ENCODE results near the gene DISP3.

The DISP3 gene

DNA sequence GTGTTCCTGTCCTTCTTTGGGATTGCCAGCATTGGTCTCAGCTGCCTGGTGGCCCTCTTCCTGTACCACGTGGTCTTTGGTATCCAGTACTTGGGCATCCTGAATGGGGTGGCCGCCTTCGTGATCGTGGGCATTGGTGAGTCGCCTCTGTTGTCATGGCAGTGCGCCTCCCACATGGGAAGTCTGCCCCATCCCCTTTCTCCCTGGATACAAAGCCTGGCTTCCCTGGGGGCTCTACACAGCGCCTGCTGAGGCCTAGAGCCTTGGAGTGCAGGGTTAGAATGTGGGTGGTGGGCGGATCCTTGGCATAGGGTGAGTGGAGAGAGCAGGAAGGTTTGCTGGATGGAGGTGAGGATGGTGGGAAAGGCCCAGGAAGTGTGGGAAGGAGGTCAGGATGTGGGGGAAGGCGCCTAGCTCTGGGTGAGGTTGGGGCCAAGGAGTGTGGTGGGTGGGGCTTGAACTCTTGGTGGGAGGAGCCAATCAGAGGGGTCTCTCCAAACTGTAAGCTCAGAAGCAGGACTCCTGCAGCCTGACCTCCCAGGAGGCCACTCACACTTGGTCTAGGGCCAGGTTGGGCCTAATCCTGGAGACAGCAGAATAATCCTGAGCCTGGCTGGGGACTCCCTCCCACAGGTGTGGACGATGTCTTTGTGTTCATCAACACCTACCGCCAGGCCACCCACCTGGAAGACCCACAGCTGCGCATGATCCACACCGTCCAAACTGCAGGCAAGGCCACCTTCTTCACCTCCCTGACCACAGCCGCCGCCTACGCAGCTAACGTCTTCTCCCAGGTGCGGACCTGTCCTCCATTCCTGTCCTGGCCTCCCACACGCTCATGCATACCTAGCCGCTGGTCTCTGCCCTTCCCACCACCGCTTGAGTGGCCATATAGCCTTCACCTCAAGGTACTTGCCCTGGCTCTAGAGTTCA, 36.7 kb downstream of the DISP3 start:
- DNase-seq (ENCODE audit: low spot score) (no peak), FAIRE-seq (peak; percentile 32)

DNA sequence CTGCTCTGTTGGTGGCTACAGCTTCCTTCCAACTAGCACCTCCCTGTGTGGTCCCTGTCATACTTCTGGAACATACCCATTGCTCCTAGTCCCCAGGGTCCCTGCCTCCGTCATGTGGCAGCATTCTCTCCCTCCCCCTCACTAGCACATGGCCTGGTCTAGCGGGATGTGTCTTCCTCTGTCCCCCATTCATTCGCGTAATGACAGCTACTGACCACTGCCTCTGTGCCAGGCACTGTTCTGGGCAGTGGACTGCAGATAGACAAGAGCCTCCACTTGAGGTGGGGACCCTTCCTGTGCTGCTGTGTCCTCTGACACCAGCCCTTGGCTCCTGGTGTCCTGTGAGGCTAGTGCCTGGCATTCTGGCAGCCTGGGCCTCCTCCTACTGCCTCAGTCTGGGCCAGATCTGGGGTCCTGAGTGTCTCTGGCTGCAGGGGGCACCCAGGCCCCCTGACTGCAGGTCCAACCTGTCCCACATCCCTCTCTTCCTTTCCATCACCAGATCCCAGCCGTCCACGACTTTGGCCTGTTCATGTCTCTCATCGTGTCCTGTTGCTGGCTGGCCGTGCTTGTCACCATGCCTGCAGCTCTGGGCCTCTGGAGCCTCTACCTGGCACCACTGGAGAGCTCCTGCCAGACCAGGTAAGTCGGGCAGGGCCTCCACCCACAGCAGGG, 38.1 kb downstream of the DISP3 start:
- DNase-seq (ENCODE audit: low spot score), result no peak
- no peak for FAIRE-seq

DNA sequence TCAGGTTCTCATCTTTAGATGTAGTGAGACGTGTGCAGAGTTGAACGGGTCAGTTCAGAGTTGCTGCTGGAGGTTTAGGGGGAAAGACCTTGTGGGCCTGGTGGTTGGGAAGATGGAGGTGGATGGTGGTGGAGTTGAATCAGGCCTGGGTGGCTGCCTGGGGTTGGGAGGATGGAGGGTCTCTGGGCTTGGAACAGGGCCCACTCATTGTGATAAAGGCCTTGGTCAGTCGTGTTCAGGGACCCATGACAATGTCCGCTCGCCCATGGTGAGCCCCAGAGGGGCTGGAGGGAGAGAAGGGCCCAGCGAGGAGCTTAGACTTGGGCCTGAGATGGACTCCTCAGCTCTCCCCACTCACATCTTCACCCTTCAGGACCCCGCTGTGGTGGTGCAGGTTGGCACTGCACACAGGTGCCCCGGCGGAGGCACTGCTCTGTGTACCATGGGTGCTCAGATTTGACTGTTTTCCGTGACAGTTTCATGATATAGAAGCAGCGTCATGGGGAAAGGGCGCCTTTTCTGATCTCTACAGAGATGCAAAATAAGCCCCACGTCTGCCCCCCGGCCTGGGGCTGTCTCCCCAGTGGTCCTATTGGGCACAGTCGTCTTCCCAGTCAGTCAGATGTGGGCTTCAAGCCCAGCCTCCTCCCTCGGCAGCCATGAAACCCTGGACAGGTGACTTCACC, 39.2 kb downstream of the DISP3 start:
- no peak for DNase-seq (ENCODE audit: low spot score)
- no peak for FAIRE-seq

DNA sequence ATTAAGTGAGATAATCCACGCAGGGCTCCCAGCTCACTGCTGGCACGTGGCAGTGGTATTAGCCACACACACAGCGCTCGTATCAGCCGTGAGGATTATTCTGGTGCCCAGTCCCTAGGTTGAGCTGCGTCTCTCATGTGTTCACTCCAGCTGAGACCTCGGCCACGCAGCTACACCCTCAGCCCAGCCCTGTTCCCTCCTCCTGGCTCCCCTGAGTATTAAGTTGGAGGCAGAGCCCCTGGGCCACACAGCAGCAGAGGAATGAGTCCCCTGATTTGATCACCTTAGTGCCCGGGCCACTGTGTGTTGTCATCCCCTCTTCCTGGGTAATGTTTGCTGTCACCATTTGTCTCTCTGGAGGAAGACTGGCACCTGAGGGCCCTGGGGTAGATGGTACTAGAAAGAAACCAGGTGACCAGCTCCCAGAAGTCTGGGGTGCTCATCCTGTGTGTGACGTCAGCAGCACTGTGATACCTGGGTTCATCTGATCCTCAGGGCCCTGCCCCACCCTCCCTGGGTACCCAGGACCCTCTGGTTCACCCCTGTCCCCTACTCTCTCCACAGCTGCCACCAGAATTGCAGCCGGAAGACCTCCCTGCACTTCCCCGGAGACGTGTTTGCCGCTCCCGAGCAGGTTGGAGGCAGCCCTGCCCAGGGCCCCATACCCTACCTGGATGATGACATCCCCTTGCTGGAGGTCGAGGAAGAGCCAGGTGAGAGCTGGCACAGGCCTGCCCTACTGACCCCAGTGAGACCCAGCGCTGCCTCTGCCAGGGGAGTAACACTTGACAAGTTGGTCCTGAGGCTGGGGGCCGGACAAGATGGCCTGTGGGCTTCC, 40.1 kb downstream of the DISP3 start:
- no peak for FAIRE-seq
- no peak for DNase-seq (ENCODE audit: low spot score)

DNA sequence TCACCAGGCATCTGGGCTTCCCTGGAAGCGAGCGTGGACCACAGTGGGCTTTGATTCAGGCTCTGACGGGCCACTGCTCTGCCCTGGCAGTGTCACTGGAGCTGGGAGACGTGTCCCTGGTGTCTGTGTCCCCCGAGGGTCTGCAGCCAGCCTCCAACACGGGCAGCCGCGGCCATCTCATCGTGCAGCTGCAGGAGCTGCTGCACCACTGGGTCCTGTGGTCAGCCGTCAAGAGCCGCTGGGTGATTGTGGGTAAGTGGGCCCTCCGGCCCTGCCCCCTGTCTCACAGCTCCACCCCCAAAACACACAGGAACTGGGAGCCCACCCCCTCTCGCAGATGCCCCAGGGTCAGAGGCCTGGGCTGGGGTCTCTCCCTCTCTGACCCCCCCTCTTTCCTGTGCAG, 40.7 kb downstream of the DISP3 start:
- FAIRE-seq, result no peak
- DNase-seq (ENCODE audit: low spot score), result no peak

DNA sequence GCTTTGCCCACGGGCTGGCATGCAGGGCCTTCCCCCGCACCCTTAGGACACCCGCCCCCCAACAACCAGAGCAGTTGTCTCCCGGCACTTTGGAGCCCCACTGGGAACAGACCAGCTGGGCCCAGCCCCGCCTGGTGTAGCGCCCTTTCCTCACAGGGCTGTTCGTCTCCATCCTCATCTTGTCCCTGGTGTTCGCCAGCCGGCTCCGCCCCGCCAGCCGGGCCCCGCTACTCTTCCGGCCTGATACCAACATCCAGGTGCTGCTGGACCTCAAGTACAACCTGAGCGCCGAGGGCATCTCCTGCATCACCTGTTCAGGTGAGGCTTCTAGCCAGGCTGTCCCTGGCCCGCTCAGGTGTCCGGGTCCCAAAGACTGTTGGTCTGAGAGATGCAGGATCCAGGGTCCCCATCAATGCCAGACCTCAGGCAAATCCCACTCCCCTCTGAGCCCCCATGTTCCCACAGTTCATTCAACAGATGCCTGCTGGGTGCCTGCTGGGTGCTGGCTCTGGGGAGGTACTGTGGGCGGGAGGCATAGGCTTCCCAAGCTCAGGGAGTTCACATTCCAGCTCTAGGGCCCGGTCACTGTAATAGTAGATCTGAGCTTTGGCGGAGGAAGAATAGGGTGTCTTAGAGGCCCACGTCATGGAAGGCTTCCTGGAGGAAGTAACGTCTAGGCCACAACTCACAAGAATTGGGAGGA, 41.7 kb downstream of the DISP3 start:
- DNase-seq (ENCODE audit: low spot score) (no peak), FAIRE-seq (no peak)

DNA sequence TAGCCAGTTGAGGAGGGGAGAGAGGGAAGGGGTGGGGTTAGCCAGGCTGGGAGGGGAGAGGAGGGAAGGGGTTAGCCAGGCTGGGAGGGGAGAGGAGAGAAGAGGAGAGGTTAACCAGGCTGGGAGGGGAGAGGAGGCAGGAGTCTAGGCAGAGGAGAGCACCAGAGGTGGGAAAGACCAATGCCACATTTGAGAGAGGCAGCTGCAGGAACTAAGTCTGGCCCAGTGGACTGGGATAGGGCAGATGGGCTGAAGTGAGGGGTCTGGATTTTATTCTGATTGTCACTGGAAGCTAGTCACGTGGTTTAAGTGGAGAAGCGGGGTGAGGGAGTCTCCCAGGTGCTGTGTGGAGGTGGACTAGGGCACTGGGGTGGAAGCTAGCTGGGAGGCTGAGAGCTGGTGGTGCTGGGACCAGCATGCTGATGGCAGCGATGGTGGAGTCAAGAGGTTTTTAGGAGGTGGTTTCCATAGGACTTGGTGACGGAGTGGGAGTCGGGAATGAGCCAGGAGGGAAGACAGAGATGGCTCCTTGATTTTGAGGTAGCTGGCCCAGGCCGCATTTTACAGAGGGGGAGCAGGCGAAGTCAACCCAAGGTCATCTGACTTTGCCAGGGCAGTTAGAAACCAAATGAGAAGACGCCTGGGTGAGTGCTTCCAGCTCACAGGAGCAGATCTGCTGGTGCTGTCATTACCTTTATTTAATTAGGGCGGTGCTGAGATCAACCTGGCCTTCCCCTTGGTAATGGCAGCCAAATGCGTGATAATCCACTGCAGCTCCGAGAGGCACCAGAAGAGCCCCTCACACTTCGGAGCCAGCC, 42.8 kb downstream of the DISP3 start:
- no peak for DNase-seq (ENCODE audit: low spot score)
- no peak for FAIRE-seq

DNA sequence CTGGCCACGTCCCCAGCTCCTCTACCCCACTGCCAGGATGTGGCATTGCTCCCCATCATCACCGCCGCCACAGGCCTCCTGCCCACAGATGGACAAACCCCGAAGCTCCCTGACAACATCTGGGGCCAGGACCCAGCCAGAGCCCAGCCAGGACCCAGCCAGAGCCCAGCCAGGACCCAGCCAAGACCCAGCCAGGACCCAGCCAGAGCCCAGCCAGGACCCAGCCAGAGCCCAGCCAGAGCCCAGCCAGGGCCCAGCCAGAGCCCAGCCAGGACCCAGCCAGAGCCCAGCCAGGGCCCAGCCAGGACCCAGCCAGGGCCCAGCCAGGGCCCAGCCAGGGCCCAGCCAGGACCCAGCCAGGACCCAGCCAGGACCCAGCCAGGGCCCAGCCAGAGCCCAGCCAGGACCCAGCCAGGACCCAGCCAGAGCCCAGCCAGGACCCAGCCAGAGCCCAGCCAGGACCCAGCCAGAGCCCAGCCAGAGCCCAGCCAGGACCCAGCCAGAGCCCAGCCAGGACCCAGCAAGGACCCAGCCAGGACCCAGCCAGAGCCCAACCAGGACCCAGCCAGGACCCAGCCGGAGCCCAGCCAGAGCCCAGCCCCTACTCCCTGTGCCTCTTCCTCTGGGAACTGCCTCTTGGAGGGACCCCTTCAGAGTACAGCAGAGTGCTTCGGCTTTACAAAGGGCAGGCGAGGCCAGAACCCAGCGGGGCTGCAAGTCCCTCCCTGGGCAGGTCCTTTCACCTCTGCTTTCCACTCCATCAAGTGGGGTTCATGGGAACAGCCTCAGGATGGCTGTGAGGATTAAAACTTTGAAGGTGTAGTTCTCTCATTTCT, 43.7 kb downstream of the DISP3 start:
- DNase-seq (ENCODE audit: low spot score), result no peak
- no peak for FAIRE-seq

DNA sequence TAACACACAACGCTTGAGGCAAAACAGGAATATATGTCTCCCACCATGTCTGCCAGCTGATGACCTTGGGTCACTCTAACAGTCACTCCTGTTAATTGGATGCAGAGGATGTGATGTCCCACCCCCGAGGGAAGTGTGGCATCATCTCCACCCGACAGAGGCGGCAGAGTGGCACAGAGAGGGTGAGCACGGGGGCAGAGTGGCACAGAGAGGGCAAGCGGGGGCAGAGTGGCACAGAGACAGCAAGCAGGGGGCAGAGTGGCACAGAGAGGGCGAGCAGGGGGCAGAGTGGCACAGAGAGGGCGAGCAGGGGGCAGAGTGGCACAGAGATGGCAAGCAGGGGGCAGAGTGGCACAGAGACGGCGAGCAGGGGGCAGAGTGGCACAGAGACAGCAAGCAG, 44.3 kb downstream of the DISP3 start:
- DNase-seq (ENCODE audit: low spot score) (no peak), FAIRE-seq (no peak)

DNA sequence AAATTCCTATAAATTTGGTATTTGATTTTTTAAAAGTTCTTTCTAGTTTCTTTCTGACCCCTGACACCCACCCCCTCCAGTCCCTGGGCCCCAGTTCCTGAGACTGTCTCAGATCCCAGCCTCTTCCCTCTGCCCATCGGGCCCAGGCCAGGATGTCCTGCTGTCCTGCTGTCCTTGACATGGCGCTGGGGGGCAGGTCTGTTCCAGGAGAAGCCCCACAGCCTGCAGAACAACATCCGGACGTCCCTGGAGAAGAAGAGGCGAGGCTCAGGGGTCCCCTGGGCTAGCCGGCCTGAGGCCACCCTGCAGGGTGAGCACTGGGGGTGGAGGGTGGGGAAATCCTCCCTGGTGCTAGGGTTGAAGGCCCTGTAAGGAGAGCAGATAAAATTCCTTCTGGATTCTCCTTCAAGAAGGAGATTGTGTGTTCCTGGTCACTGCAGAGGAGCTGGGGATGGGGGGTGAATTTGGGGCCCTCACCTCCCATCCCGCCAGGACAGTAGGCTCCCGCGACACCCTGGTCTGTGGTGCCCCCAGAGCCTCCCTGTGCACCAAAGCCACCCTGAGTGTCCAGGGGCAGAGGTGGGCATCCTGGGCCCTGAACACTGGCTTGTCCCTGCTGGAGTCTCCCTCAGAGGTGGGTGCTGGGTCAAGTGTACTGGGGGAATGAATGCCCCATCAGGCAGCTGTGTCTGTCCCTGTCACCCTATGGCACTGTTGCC, 45.0 kb downstream of the DISP3 start:
- no peak for FAIRE-seq
- DNase-seq (ENCODE audit: low spot score), result no peak

DNA sequence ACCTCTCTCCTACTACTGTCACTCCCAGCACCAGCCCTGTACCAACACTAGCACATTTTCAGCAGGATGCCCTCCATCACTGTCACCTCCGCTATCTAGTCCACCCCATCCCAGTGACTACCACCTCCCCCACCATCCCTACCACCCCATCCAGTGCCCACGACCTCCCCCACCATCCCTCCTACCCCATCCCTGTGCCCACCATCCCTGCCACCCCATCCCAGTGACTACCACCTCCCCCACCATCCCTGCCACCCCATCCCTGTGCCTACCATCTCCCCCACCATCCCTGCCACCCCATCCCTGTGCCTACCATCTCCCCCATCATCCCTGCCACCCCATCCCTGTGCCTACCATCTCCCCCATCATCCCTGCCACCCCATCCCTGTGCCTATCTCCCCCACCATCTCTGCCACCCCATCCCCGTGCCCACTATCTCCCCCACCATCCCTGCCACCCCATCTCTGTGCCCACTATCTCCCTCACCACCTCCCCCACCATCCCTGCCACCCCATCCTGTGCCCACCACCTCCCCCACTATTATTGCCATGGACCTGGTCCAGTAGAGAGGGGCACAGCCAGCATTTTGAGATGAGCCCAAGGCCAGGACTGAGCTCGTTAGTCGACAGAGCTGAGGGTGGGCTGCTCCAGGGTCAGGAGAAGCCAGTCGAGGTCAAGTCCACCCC, 45.7 kb downstream of the DISP3 start:
- no peak for DNase-seq (ENCODE audit: low spot score)
- FAIRE-seq, result no peak

DNA sequence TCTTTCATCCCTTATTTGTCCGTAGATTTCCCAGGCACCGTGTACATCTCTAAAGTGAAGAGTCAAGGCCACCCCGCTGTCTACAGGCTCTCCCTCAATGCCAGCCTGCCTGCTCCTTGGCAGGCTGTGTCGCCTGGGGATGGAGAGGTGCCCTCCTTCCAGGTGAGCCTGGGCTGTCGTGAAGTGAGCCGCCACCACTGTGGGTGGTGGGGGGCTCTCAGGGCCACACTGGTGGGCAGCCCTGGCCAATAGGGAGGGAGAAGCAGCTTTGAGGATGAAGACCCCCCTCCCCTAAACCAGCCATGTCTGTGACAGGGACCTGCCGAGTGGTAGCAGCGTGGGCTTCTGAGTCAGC, 46.2 kb downstream of the DISP3 start:
- DNase-seq (ENCODE audit: low spot score) (no peak), FAIRE-seq (no peak)

DNA sequence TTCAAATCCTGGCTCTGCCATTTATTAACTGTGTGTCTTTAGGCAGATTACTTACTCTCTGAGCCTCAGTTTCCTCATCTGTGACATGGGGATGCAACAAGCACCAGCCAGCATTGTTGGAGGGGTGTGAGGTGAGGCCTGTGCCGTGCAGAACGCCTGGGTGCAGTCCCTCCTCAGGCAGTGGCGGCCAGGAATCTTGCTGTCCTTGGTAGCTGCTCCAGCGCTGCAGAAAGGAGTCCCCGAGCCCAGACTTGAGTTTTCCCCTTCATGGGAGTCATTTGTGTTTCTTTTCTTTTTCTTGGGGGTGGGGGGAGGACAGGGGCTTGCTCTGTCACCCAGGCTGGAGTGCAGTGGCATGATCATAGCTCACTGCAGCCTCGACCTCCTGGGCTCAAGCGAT, 46.6 kb downstream of the DISP3 start:
- no peak for FAIRE-seq
- no peak for DNase-seq (ENCODE audit: low spot score)

DNA sequence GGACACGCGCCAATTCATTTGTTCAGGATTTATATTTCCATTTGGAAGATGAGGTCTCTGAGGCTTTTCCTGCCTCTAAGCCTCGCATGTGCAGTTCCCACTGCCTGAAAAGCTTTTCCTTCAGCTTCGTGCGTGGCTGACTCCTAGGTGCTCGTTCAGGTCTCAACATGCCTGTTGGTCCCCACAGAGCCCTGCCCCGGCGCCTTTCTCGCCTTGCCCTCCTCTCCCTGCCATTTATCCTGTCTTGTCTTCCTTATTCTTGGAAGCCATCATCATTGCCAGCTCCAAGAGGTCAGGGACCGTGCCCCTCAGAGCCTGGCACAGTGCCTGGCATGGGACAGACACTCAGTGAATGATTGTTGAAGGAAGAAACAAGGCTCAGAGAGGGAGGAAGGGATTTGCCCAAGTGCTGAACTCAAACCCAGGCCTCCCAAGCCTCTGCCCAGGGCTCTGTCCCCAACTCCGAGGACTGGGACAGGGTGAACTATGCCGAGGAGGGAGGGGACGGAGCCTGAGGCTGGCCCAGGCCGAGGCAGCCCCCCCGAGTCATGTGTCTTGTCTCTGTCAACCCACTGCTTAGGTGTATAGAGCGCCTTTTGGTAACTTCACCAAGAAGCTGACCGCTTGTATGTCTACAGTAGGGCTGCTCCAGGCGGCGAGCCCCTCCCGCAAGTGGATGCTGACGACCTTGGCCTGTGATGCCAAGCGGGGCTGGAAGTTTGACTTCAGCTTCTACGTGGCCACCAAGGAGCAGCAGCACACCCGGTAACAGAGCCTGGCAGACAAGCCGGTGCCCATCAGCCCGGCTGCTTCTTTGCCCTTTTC, 47.3 kb downstream of the DISP3 start:
- DNase-seq (ENCODE audit: low spot score) (no peak), FAIRE-seq (no peak)

DNA sequence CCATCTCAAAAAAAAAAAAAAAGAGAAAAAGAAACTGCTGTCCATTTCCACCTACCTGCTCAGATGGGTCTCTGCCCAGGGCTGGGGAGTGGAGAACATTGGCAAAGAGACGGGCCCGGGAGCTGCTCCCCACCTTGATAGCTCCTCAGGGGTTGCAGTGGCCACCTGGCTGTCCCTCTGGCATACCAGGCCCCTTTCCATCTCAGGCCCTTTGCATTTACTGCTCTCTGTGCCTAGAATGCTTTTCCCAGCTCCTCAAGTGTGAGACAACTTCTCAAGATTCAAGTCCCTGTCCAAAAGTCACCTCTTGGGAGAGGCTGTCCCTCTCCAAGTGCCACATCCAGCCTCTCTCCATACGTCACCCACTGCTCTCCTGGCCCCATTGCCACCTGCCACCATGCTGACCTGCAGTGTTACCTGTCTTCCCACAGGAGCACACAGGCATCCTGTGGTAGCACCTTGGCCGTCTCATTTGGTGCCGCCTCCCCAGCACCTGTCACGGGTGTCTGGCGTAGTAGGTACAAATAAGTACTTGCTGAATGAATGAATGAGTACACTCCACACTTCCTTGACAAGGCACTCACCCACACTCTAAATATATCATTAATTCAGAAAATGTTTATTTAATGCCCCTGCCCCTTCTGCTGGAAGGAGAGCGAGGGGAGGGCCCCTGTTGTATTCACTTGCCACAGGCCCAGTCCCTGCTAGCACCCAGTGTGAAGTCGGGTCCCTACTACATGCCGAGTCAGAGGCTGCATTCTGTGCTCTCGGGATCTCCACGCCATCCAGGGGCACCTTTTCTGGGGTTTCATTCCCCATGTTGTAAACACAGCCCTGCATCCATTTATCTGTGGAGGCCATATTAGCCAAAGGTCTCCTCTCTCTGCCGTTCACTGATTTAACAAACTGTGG, 48.8 kb downstream of the DISP3 start:
- no peak for FAIRE-seq
- DNase-seq (ENCODE audit: low spot score), result no peak
